Measurements from ENCODE around the gene NKD1. TPM values are rescaled to one million over a fixed set of nuclear protein-coding genes. Genes with fewer than 3 reads are reported as not detected.

The NKD1 gene
- total RNA-seq, 1 donor from 2014 or later: 1.7 TPM

GRCh38 chr16:50601341-50601740 is 53.1 kb downstream of the NKD1 start:
- TF ChIP-seq POLR2AphosphoS5 (IDR thresholded peaks at IDR 0.05; ENCODE audit: insufficient read depth in 1 of 2, low read depth in 1 of 2) (no peak), POLR2A (IDR thresholded peaks at IDR 0.05) (no peak)
- TF ChIP-seq, protein P1, sequence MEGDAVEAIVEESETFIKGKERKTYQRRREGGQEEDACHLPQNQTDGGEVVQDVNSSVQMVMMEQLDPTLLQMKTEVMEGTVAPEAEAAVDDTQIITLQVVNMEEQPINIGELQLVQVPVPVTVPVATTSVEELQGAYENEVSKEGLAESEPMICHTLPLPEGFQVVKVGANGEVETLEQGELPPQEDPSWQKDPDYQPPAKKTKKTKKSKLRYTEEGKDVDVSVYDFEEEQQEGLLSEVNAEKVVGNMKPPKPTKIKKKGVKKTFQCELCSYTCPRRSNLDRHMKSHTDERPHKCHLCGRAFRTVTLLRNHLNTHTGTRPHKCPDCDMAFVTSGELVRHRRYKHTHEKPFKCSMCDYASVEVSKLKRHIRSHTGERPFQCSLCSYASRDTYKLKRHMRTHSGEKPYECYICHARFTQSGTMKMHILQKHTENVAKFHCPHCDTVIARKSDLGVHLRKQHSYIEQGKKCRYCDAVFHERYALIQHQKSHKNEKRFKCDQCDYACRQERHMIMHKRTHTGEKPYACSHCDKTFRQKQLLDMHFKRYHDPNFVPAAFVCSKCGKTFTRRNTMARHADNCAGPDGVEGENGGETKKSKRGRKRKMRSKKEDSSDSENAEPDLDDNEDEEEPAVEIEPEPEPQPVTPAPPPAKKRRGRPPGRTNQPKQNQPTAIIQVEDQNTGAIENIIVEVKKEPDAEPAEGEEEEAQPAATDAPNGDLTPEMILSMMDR (IDR thresholded peaks at IDR 0.05): no peak
- H3K27ac ChIP-seq: peak overlapping the region; percentile 58
- intact Hi-C loops (cut with DNase I): no loop called here
- no peak overlapping the region for H3K4me3 ChIP-seq
- peaks cover 38% of the 10 kb centered on the region for H3K4me1 ChIP-seq
- no peaks in the 10 kb centered on the region for H3K27me3 ChIP-seq
- no peaks in the 10 kb centered on the region for H3K36me3 ChIP-seq
- no peak for DNase-seq (ENCODE audit: extremely low spot score in 2 of 2)
- no peaks in the 10 kb centered on the region for H3K9me3 ChIP-seq

- intact Hi-C loops (cut with DNase I): no loop called here
Observed at GRCh38 chr16:50602126-50602525, 53.9 kb downstream of the NKD1 start.

DNA sequence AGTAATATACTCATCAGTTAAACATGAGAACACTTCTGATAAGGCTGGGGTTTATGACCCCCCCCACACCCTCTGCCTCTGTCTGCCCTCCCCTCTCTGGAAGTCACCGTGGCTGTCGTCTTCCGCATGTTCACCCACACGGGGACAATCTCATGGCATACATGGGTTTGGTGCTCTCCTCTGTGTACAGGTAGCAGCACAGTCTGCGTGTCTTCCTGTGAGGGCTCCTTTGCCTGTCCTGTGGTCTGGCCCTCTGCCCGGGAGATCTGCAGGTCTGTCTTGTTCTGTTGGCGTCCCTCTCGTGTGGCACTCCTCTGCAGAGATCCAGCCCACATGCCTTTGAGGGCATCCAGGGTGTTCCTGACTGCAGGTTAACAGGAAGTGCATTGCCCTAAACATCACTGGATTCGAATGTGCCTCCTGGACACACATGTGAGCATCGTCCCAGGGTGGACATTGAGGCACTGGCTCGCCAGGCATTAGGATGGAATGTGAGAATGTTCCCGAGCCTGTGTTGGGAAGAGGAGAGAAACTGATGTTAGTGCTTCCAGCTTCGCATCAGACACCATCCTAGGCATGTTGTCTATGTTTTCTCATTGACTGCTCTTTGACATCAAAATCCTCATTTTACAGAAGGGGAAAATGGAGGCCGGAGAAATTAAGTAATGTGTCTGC is 54.5 kb downstream of the NKD1 start:
- no peak for TF ChIP-seq POLR2AphosphoS5 (IDR thresholded peaks at IDR 0.05; ENCODE audit: insufficient read depth in 1 of 2, low read depth in 1 of 2)
- no peak for TF ChIP-seq POLR2A (IDR thresholded peaks at IDR 0.05)
- TF ChIP-seq, protein P1 (IDR thresholded peaks at IDR 0.05): no peak
- Histone ChIP-seq H3K4me1 (peaks cover 38% of the 10 kb centered on the region), H3K27me3 (no peaks in the 10 kb centered on the region), H3K27ac (peak overlapping the region; percentile 58), H3K36me3 (no peaks in the 10 kb centered on the region), H3K4me3 (no peak overlapping the region), H3K9me3 (no peaks in the 10 kb centered on the region)
- intact Hi-C loops (cut with DNase I): no loop called here
- DNase-seq (ENCODE audit: extremely low spot score in 2 of 2): no peak

More at GRCh38 chr16:50602126-50602525, 53.9 kb downstream of the NKD1 start:
- DNase-seq (ENCODE audit: extremely low spot score in 2 of 2): no peak
- Histone ChIP-seq H3K27me3 (no peaks in the 10 kb centered on the region), H3K36me3 (no peaks in the 10 kb centered on the region), H3K4me3 (no peak overlapping the region), H3K9me3 (no peaks in the 10 kb centered on the region), H3K27ac (peak overlapping the region; percentile 58), H3K4me1 (peaks cover 38% of the 10 kb centered on the region)
- TF ChIP-seq POLR2A (IDR thresholded peaks at IDR 0.05) (no peak), POLR2AphosphoS5 (IDR thresholded peaks at IDR 0.05; ENCODE audit: insufficient read depth in 1 of 2, low read depth in 1 of 2) (no peak)
- TF ChIP-seq, protein P1 (IDR thresholded peaks at IDR 0.05): no peak

DNA sequence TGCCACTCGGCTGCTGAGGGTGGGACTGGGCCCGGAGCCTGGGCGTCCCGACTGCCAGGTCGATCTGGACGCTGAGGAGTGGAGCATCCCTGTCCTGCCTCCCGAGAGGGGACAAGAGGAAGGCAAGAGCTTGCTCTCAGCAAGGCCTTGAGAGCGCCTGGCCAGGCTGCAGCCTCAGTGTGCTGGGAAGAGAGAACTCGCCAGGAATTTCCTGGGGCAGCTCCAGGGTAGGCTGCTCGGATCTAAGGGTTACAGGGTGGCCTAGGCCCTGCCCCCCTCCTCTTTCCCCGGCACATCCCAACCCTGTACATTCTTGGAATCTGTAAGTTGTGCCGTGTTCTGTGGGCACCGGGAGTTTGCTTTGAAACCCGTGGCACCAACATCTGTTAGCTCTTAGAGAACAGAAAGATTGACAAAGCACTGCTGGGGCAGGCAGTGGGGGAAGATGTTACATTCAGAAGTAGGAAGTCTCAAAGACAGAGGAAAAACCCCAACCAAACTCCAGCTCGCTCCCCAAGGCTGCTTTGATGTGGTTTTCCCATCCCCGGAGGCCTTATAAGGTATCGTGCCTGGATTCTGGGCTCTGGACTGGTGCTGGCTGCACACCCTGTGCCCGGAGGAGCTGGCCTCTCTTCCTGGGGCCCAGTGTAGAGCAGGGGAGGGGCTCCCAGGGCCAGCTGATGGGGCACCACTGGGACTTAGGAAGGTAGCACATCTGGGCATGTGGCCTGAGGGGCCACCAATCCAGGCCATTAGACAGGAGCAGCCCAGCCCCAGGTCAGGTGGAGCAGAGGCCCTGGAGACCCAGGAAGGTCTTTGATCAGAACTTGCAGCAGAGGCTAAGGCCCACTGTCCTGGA is 55.2 kb downstream of the NKD1 start:
- Histone ChIP-seq H3K27ac (peak overlapping the region; percentile 58), H3K9me3 (no peaks in the 10 kb centered on the region), H3K27me3 (no peaks in the 10 kb centered on the region), H3K4me1 (peaks cover 38% of the 10 kb centered on the region), H3K4me3 (no peak overlapping the region), H3K36me3 (no peaks in the 10 kb centered on the region)
- intact Hi-C loops (cut with DNase I): no loop called here
- DNase-seq (ENCODE audit: extremely low spot score in 2 of 2): no peak
- TF ChIP-seq, protein P1 (IDR thresholded peaks at IDR 0.05): no peak
- TF ChIP-seq POLR2AphosphoS5 (IDR thresholded peaks at IDR 0.05; ENCODE audit: insufficient read depth in 1 of 2, low read depth in 1 of 2): peak in 1 of 2 donors; percentile 65

GRCh38 chr16:50604065-50604418 is 55.8 kb downstream of the NKD1 start:
- no peaks in the 10 kb centered on the region for H3K36me3 ChIP-seq
- H3K27ac ChIP-seq: peak overlapping the region; percentile 58
- intact Hi-C loops (cut with DNase I): no loop called here
- TF ChIP-seq, protein P1 (IDR thresholded peaks at IDR 0.05): no peak
- TF ChIP-seq POLR2AphosphoS5 (IDR thresholded peaks at IDR 0.05; ENCODE audit: insufficient read depth in 1 of 2, low read depth in 1 of 2): no peak
- TF ChIP-seq POLR2A (IDR thresholded peaks at IDR 0.05): no peak
- peaks cover 38% of the 10 kb centered on the region for H3K4me1 ChIP-seq
- H3K9me3 ChIP-seq: no peaks in the 10 kb centered on the region
- no peaks in the 10 kb centered on the region for H3K27me3 ChIP-seq
- no peak overlapping the region for H3K4me3 ChIP-seq
- DNase-seq (ENCODE audit: extremely low spot score in 2 of 2): no peak

All from vagina (tissue), 2 donors.